HG03039 (cell line): ENCODE results near the gene TRAPPC3L.

Experiments used
- ATAC-seq: cut with Tn5 transposase; IDR thresholded peaks from one replicate; pipeline ENCODE4 v1.9.1; 2021; ENCODE audit warnings: mild to moderate bottlenecking, moderate library complexity; ENCODE audit not compliant: unreplicated experiment

Gene TRAPPC3L

DNA sequence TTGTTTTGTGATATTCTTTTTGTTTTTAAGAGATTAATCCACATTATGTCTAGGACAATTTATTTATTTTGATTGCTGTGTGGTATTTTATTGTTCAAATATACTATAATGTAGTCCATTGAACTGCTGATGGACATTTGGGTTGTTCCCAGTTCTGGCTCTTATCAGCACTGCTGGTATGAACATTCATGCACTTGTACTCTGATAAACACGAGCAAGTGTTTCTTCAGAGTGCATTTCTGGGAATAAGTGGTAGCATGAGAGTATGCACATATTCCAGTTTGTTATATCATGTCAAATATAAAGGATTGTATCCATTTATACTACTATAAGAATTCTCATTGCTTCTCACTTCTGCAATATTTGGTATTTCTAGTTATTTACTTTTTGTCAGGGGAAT lies 77.2 kb downstream of the TRAPPC3L start:
- no peak for ATAC-seq

DNA sequence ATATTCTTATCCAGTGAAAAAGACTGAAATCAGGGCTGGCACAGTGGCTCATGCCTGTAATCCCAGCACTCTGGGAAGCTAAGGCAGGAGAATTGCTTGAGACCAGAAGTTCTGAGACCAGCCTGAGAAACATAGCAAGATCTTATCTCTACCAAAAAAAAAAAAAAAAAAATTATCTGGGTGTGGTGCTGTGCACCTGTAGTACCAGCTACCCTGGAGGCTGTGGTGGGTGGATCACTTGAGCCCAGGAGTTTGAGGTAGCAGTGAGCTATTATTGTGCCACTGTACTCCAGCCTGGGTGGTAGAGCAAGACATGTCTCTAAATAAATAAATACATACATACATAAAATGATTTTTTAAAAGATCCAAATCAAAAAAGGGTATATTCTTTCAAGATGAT lies 78.0 kb downstream of the TRAPPC3L start:
- ATAC-seq, result no peak

DNA sequence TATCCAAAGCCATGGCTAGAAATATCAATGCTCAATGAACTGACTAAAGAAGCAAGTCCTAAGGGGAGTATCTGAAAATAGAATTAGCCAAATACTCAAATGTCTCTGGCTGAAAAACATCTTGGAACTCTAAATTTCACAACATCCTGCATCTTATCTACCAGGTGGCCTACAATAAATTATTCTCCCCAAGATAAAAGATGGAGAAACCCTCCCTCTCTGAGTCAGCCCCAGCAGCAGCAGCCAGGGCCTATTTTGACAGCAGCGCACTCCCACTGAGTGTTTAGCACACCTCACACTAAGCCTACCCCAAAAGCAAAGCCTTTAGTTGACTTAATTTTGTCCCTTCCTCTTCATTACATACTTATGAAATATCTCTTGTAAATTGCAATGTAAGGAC lies 78.4 kb downstream of the TRAPPC3L start:
- ATAC-seq, result no peak

DNA sequence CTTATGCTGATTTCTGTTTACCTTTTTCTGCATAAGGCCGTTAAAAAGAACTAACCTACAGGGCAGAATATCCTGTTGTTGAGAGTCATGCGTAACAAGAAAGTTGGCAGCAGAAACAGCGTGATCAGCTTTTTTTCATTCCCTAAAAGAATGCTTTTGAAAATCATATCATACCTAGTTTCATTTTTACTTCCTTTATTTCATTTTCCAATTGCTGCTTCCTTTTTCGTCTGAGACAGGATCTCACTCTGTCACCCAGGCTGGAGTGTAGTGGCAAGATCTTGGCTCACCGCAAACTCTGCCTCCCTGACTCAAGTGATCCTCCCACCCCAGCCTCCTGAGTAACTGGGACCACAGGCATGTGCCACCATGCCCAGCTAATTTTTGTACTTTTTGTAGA lies 80.2 kb downstream of the TRAPPC3L start:
- no peak for ATAC-seq

DNA sequence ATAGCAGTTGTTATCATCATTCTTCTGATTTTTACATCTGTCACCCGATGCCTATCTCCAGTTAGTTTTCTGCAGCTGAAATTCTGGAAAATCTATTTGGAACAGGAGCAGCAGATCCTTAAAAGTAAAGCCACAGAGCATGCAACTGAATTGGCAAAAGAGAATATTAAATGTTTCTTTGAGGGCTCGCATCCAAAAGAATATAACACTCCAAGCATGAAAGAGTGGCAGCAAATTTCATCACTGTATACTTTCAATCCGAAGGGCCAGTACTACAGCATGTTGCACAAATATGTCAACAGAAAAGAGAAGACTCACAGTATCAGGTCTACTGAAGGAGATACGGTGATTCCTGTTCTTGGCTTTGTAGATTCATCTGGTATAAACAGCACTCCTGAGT lies 82.2 kb downstream of the TRAPPC3L start:
- ATAC-seq, result no peak

DNA sequence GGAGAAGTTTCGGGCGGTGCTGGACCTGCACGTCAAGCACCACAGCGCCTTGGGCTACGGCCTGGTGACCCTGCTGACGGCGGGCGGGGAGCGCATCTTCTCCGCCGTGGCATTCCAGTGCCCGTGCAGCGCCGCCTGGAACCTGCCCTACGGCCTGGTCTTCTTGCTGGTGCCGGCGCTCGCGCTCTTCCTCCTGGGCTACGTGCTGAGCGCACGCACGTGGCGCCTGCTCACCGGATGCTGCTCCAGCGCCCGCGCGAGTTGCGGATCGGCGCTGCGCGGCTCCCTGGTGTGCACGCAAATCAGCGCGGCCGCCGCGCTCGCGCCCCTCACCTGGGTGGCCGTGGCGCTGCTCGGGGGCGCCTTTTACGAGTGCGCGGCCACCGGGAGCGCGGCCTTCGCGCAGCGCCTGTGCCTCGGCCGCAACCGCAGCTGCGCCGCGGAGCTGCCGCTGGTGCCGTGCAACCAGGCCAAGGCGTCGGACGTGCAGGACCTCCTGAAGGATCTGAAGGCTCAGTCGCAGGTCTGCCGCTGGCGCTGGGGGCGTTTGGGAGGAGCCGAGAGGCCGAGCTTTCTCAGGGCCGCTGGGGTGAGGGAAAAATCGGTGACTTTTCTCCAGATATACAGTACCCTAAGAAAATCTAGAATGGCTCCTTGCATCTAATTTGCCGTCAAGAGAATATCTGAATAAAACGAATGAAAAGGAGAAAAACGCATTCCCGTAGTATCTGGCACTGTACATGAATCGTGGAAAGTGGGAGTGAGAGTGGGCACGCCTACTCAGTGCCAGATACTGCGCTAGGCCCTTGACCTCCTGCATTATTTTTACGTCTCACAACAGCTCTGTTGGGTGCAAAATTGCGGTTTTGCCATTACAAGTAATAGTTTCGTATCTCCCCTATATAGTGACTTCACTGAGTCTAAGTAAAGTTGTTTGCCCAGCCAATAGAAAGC lies 83.3 kb downstream of the TRAPPC3L start:
- ATAC-seq, result peak; percentile 84

DNA sequence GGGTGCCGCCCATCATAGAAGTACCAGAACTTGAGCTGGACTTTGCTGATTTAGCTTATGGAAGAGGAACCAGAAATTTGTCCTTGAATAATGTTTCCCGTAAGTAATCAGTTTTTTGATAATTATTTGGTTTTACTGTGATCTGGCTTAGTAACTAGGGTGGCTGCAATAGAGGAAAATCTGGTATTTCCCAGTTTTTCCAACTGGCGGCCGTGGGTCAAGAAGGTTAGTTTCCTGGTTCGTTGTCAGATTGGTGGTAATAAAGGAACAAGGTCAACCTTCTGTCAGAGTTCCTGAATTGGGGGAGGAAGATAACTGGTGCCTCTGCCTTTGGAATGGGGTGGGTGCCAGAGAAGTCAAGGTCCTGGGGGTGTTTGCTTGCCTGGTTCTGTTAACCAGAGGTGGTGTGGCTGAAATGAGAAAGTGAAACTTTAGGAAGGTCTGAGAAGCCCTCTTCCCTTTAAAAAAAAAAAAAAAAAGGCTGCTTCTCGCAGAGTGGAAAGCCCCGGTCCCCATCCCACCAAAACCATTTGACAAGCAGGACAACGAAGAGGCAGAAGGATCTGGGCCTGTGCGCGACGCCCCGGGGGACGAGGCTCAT lies 84.1 kb downstream of the TRAPPC3L start, which contains the start of gene CALHM6:
Gene CALHM6 (plus strand): TSS at position 45 of the 601 bp plus-strand sequence. CDS start 555 bp downstream, at position 600.
- ATAC-seq, result no peak

DNA sequence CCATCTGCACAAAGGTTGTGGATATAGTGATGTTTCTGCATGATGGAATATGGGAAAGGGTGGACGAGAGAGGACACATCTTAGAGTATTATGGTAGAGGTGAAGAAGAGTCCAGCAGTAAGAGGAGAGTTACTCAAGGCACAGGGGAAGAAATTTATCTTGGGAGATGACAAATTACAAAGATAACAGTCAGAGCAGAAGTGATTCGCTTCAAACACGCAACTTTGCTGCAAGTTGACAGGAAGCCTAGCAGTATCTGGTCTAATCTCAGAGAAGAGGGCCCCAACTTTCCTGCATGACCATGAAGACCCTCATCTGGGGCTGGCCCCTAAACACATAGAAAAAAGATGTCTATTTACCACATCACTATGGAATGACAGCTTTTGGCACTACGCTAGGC lies 85.6 kb downstream of the TRAPPC3L start:
- no peak for ATAC-seq

DNA sequence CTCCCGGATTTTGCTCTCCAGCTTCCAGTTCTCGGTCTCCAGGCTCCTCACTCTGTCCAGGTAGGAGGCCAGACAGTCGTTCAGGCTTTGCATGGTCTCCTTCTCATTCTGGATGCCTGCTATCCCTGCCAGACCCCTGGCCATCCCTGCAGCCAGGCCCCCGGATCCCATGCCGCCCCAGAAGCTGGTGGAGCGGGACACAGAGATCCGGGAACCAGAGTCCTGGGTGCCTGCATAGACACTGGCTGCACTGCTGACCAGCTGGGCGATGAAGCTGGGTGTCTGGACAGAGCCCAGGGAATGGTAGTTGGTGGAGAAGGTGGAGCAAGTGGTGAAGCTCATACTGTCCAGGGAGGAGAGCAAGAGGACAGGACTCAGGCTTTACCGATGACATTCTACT lies 87.2 kb downstream of the TRAPPC3L start:
- no peak for ATAC-seq

DNA sequence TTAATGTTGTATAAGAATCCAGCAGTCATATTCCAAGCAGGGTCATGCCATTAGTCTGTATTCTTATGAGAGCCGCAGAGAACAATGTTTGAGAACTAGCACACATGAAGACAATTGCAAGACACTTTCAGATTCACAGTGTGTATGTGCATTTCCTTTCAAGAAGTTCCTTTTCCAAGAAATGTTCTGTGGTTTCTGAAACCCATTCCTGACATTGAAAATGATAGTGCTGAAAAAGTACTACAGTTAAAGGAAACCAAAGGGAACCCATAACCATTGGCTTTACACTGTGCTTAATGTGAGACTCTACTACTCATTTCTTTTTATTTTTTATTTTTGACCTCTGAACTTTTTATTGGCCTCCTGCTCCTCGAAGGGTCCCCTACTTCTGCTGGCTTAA lies 88.6 kb downstream of the TRAPPC3L start:
- ATAC-seq, result no peak

DNA sequence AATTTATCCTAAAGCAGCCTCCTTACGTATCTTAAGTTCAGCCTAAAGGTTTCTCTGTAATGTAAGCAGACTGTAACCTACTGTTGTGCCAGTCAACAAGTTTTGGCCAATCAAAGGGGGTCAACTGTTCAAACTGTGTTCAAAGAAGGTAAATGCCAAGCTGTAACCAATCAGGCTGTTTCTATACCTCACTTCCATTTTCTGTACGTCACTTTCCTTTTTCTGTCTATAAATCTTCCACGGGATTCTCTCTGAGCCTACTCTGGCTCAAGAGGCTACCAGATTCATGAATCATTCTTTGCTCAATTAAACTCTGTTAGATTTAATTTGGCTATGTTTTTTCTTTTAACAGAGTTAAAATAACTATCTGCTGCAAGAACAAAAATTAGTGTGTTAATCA lies 89.4 kb downstream of the TRAPPC3L start:
- ATAC-seq, result no peak

DNA sequence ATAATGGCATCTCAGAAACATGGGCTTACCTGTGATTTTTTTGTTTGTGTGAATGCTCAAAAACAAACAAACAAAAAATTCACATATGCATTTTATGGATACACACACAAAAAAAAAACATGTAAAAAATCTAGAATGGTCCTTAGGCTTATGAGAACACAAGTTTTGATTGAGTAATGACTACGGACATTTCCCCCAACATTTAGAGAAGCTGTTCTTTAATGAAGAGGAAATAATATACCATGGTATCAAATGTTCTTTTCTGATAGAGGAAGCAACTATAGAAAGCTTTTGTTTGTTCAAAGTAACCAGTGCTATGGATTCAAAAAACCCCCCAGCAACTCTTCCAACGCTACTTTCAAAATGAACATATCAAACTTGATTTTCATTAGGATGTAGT lies 93.0 kb downstream of the TRAPPC3L start:
- no peak for ATAC-seq

DNA sequence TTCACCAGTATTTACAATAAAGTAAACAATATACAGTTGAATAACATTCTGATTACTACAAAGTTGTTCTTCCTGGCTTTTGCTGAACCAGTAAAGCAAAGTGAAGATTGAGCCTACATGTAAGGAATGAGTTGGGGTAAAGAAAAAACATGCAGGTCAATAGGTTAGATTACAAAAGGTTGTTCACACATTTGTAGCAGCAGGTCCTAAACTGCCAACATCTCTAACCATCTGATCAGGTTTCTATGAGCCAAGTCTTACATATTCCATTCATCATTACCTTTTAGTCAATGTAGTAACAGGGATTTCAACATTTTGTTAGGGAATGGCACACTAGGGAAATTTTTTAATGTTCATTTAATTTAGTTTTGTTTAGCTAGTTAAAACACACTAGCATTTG lies 93.6 kb downstream of the TRAPPC3L start:
- ATAC-seq, result no peak

DNA sequence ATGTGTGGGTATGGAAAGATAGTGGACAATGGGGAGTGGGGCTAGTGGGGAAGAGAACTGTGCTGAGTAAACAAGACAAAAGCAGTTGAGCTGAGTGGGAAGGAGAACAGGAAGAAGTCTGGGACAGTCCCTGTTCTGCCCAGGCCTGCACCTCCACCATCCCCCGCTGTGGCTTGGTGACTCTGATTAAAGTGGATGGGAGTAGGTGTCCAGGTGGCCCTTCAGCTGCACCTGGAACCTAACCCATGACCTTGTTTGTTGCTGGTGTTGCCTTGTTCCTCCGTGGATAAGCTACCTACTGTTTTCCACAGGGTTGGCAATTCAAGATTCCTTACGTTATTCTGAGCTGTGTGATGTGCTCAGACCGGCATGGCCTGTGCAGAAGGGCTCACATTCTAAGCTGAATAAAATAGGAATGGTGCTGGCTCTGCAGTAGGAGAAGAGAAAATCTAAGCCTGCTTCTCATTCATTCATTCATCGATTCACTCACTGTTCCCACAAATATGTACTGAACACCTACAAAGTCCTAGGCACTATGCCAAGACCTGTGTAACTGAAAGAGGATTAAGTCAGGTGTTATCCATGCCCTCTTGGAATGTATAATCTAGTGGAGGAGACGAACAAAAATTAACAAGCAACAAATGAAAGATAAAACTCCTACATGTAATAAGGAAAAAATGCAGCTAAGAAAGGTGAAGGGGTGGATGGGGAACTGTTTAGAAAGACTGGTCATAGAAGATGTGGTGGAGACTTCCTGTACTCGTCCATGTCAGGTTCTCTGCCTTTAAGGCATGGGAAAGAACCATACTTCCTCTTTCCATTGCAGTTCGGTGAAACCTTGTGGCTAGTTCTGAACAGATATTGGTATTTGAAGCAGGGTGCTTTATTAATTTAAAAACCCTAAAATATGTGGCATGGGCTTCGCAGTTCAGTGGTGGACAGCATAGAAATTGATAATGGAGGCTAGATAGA lies 94.4 kb downstream of the TRAPPC3L start:
- peak; percentile 70 for ATAC-seq

DNA sequence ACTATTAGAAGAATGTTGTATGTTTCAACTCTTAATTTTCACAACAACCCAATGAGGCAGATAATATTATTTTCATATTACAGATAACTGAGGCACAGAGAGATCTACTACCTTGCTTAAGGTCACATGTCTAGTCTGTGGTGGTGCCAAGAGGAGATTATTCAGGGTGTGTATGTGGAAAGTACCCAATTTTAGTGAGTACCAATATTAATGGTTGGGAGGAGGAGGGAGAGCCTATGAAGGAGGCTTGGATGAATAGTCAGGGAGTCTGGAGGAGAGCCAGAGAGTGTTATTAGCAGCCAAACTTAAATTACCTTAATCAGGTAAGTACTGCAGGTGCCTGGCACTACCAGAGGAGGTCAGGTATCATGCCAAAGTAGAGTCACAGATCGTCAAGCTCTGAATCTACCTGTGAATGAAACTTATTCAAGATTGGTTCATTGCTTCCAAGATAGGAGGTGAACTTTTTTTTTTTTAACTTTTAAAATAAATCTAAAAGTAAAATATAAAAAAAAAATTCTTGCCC lies 95.2 kb downstream of the TRAPPC3L start:
- no peak for ATAC-seq

DNA sequence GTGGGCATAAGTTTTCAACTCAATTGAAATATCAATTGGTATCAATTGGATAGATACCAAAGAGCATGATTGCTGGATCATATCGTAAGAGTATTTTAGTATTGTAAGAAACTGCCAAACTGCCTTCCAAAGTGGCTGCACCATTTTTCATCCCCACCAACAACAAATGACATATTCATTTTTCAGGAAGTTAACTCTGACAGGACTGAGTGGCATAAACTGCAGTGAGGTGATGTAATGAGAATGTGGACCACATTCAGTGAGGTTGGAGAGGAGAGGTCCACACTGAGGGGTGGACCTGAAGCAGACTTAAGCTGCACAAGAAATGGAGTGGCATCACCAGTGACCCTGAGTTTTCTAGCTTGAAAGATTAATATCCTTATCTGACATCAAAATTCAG lies 95.9 kb downstream of the TRAPPC3L start:
- ATAC-seq, result no peak

DNA sequence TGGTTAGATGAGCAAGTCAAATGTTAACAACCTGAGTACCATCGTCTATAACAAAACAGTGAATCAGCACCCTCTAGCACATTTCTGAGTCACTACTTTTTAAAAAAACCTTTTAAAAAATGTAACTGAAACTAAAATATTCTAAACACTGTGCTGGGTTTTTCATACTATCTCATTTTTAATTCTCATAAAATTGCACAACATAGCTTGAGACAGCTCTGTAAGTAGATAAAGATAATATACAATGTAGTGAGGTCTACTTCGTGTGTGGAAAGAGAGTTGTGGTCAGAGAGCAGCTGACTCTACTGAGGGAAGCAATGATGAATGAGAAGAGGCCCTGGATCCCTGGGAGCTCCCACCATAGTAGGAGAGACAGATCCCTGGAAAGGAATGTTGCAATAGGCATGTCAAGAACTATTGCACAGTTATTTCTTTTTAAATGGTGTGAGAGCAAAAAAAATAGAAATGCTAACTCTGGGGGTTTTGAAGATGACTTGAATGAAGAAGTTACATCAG lies 97.9 kb downstream of the TRAPPC3L start:
- ATAC-seq, result no peak

DNA sequence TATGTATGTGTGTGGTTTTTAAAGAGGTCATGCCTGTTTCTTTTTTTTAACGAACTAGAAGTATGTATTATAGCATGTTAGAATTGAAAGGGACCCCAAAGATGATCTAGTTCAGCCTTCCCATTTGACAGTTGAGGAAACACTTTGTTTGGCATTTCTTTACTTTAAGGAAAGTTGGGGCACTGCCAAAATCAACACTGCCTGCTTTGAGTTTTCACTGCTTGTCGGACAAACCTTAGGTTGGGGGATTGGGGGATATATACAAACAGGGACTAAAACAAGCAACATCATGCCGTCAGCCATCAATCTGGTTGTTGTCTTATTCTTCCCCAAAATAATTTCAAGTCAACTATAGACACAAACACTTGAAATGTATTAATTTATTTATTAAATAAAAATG lies 98.4 kb downstream of the TRAPPC3L start:
- no peak for ATAC-seq

DNA sequence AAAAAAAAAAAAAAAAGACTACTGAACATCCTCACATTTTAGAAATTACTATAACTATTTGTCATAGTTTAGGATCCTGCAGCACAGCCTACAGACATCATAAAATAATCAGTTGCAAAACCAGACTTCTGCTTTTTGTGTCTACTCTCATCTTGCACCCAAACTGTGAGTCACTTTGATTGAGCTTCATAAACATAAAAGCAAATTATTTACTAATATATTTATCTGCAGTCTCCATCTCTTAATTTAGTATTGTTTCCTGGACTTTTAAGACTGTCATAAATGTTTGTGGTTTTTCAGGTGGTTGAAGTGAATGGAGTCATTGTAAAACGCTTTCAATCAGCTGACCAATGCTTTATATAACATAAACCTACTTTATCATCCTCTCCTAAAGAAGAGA lies 99.1 kb downstream of the TRAPPC3L start:
- ATAC-seq, result no peak

DNA sequence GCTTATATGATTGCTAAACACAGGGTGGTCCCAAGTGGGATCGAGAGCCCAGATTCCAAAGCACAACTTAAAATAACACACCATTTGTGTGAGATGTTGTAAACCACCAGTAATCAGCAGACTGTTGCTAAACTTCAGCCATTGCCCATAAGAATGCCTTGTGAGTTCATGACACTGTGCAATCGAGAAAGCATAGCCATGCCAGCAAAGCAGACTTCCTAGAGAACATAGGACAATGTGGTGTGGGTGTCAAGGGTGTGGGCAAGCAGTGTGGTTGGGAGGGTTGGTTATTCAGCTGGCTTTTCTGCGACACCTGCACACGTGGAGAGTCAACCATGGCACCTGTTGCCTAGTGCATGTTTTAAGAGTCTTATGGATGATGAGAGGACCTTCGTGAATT lies 100.4 kb downstream of the TRAPPC3L start:
- no peak for ATAC-seq
